ENCODE measurements around the gene ADA.

Gene ADA

GRCh38 chr20:44694159-44694558, 42.7 kb upstream of the ADA start:
- TF ChIP-seq CTCF (IDR thresholded peaks at IDR 0.05; ENCODE audit: low read depth, low read length) = no peak
- no peak overlapping the region for H3K4me3 ChIP-seq (ENCODE audit: low read depth, low read length)

GRCh38 chr20:44693627-44694026, 42.1 kb upstream of the ADA start:
- no peak for TF ChIP-seq CTCF (IDR thresholded peaks at IDR 0.05; ENCODE audit: low read depth, low read length)

DNA sequence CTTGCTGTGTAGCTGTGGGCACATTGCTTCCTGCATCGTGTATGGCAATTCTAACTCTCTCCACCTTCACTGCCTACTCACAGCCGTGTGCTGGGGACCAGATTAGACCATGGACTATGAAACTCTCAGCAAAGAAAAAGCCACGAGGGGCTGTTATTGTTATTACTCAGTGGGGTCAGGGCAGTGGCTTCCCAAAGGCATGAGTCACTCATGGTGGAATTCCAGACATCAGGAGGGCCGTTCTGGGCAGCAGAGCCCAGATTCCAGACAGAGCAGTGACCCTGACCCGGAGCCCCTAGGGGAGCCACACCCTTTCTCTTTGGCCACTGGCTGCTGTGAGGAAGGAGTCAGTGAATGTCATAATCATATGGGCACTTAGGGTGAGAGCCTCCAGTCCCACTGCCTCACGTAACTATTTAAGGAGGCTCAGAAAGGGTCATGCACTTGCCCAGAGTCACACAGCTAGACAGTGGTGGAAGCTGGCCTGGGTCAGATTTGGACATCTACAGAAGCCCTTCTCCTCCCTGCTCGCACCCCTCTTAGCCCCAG, 41.5 kb upstream of the ADA start:
- no peak for TF ChIP-seq CTCF (IDR thresholded peaks at IDR 0.05; ENCODE audit: low read depth, low read length)

More at GRCh38 chr20:44693627-44694026, 42.1 kb upstream of the ADA start:
- H3K4me3 ChIP-seq (ENCODE audit: low read depth, low read length) = no peak overlapping the region

GRCh38 chr20:44691424-44692423, 40.2 kb upstream of the ADA start:
- no peak for TF ChIP-seq CTCF (IDR thresholded peaks at IDR 0.05; ENCODE audit: low read depth, low read length)
- H3K4me3 ChIP-seq (ENCODE audit: low read depth, low read length) = no peak overlapping the region

More for the DNA sequence above, 41.5 kb upstream of the ADA start:
- H3K4me3 ChIP-seq (ENCODE audit: low read depth, low read length) = no peak overlapping the region

- no peak for TF ChIP-seq CTCF (IDR thresholded peaks at IDR 0.05; ENCODE audit: low read depth, low read length)
- no peak overlapping the region for H3K4me3 ChIP-seq (ENCODE audit: low read depth, low read length)
These were observed 39.4 kb upstream of the ADA start for GRCh38 chr20:44690781-44691423.

DNA sequence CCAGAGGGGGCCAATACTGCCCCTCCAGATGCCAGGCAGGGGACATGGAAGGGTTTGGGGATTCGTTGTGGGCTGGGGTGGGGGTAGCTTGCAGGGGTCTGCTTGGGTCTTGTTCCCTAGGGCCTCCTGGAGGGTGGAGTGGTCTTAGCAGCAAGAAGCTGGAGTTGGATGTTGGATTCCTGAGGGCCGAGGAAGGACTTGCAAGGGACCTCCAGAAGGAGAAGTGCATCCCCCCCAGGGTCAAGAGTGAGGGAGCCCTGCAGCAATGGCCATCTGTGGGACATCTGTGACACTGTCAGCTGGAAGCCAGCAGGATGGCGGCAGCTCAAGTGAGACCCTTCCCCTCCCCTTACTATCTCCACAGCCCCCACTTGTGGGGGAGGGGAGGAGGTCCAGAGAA, 38.3 kb upstream of the ADA start:
- TF ChIP-seq CTCF (IDR thresholded peaks at IDR 0.05; ENCODE audit: low read depth, low read length) = no peak
- no peak overlapping the region for H3K4me3 ChIP-seq (ENCODE audit: low read depth, low read length)
